Ishikawa (cell line): Measurements from ENCODE around the gene PDE6B.
A peak's percentile ranks its signal among the peaks of the same experiment; 100 is the strongest.

ENCODE experiments used
- CEBPB ChIP-seq: IDR thresholded peaks from 2 replicates; pipeline ENCODE4 v1.6.1; 2012
- CREB1 ChIP-seq: IDR thresholded peaks from 2 replicates; pipeline ENCODE4 v1.6.1; 2012; ENCODE audit warnings: low read depth
- EGR1 ChIP-seq: IDR thresholded peaks from 2 replicates; pipeline ENCODE4 v1.6.1; 2012
- EP300 ChIP-seq: IDR thresholded peaks from 2 replicates; pipeline ENCODE4 v1.6.1; 2012; ENCODE audit warnings: borderline replicate concordance
- FOXM1 ChIP-seq: IDR thresholded peaks from 2 replicates; pipeline ENCODE4 v1.6.1; 2012; ENCODE audit warnings: low read depth, borderline replicate concordance
- NFIC ChIP-seq: IDR thresholded peaks from 2 replicates; pipeline ENCODE4 v1.6.1; 2012
- RAD21 ChIP-seq: IDR thresholded peaks from 2 replicates; pipeline ENCODE4 v1.6.1; 2012; ENCODE audit warnings: low read depth
- TAF1 ChIP-seq: IDR thresholded peaks from 2 replicates; pipeline ENCODE4 v1.6.1; 2012; ENCODE audit warnings: low read depth, mild to moderate bottlenecking
- TEAD4 ChIP-seq: IDR thresholded peaks from 2 replicates; pipeline ENCODE4 v1.6.1; 2012
- TF ChIP-seq, protein P1 (sequence below): IDR thresholded peaks from 2 replicates; pipeline ENCODE4 v1.6.1; 2012; ENCODE audit warnings: low read depth, mild to moderate bottlenecking
- TF ChIP-seq, protein P2 (sequence below): IDR thresholded peaks from 2 replicates; pipeline ENCODE4 v1.6.1; 2012

DNA sequence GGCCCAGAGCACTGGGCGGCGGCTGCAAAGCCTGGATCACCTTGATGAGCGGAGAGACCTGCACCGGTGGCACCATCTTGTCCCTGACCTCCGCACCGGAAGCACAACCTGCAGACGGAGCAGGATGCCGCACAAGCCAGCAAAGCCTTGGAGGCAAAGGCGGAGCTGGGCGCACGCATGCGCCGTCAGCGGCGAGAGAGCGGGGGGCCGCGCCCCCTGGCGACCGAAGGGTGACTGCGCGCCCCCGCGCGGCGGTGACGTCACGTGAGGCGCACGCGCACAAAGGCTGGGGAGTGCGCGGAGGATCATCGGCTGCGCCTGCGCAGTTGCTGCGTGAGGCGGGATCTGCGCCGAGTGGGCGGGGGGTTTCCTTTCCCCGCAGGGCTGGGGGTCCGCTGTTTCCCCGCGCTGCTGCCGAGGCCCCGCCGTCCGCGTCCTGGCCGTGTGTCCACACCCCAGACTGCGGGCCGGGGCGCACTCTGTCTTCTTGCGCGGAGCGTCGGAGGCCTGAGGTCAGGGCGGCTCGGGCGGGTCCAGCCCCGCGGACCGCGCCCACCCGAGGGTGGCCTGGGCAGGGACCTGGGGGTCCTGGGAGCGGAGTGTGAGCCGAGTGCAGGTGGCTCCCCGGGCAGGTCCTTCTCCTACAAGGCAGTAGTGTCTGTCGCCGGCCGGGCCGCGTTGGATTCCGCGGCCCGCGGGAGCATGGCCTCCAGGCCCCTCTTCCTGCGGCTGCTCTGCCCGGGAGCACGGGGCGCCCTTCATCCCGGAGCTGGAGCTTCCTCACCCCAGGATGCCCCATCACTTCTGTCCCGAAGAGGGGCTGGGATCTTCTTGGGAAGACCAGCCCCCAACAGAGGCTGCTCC lies 49.0 kb downstream of the PDE6B start, which contains the start of the genes ATP5ME and MYL5:
- TF ChIP-seq CEBPB (no peak), EP300 (no peak), EGR1 (peak; percentile 90), NFIC (no peak), TEAD4 (no peak), FOXM1 (no peak), TAF1 (peak; percentile 76), CREB1 (peak; percentile 59; the same call in 1 of the 2 replicates), RAD21 (peak; percentile 54; the same call in 1 of the 2 replicates)
- TF ChIP-seq, protein P1, sequence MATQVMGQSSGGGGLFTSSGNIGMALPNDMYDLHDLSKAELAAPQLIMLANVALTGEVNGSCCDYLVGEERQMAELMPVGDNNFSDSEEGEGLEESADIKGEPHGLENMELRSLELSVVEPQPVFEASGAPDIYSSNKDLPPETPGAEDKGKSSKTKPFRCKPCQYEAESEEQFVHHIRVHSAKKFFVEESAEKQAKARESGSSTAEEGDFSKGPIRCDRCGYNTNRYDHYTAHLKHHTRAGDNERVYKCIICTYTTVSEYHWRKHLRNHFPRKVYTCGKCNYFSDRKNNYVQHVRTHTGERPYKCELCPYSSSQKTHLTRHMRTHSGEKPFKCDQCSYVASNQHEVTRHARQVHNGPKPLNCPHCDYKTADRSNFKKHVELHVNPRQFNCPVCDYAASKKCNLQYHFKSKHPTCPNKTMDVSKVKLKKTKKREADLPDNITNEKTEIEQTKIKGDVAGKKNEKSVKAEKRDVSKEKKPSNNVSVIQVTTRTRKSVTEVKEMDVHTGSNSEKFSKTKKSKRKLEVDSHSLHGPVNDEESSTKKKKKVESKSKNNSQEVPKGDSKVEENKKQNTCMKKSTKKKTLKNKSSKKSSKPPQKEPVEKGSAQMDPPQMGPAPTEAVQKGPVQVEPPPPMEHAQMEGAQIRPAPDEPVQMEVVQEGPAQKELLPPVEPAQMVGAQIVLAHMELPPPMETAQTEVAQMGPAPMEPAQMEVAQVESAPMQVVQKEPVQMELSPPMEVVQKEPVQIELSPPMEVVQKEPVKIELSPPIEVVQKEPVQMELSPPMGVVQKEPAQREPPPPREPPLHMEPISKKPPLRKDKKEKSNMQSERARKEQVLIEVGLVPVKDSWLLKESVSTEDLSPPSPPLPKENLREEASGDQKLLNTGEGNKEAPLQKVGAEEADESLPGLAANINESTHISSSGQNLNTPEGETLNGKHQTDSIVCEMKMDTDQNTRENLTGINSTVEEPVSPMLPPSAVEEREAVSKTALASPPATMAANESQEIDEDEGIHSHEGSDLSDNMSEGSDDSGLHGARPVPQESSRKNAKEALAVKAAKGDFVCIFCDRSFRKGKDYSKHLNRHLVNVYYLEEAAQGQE, result no peak
- TF ChIP-seq, protein P2, sequence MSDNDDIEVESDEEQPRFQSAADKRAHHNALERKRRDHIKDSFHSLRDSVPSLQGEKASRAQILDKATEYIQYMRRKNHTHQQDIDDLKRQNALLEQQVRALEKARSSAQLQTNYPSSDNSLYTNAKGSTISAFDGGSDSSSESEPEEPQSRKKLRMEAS, result peak; percentile 67
